ENCODE measurements around the gene DNAJB14.

DNA sequence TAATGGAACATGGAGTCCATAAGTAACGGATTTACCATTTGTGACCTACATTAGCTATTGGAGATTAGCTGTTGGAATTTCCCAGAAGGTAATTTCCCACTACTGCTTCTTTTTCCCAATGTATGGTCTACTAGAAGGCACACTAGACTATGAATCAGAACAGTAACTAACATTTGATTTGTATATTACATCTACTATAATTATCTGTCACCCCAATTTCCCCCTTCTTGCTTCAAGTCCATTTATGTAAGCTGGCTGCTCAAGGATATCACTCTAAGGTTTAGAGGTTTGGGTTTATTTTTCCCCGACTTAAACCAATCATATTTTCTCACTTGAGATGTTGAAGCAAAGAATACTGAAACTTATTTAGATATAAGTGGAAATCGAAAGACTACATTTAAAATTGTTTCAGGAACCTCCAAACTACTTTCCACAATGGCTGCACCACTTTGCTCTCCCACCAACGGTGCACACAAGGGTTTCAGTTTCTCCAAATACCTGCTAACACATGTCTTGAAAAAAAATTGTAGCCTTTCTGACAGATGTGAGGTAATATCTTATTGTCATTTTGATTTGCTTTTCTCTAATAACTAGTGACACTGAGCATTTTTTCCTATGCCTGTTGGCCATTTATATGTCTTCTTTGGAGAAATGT, 37.0 kb upstream of the DNAJB14 start:
- TF ChIP-seq CTCF (IDR thresholded peaks at IDR 0.05) (no peak), POLR2AphosphoS5 (IDR thresholded peaks at IDR 0.05; ENCODE audit: insufficient read depth in 1 of 2, low read depth in 1 of 2) (no peak)
